Activated CD8-positive, alpha-beta memory T cell treated with anti-CD3 and anti-CD28 coated beads, Interleukin-2, amount 50 U/mL, for 1 hour (primary cell): Measurements from ENCODE around the gene DPP6.

Experiments
- DNase-seq: peaks from one replicate; pipeline ENCODE4 v3.0.0-alpha.2; 2020; ENCODE audit errors: extremely low read depth

Gene DPP6

GRCh38 chr7:154699417-154699816, 647.2 kb downstream of the DPP6 start:
- no peak for DNase-seq

- no peak for DNase-seq
Measured at GRCh38 chr7:154709840-154710520, 657.8 kb downstream of the DPP6 start.

- no peak for DNase-seq
Measured at GRCh38 chr7:154720016-154720415, 667.8 kb downstream of the DPP6 start.

- DNase-seq: no peak
Measured at GRCh38 chr7:154721086-154721485, 668.9 kb downstream of the DPP6 start.

GRCh38 chr7:154726368-154726767, 674.2 kb downstream of the DPP6 start:
- no peak for DNase-seq

GRCh38 chr7:154729056-154729455, 676.9 kb downstream of the DPP6 start:
- no peak for DNase-seq

GRCh38 chr7:154735766-154736165, 683.6 kb downstream of the DPP6 start:
- DNase-seq: no peak

- DNase-seq: no peak
Measured at GRCh38 chr7:154736389-154736788, 684.2 kb downstream of the DPP6 start.

GRCh38 chr7:154738216-154738615, 686.0 kb downstream of the DPP6 start:
- DNase-seq: no peak

- DNase-seq: no peak
Measured at GRCh38 chr7:154741131-154741530, 688.9 kb downstream of the DPP6 start.

GRCh38 chr7:154743206-154743605, 691.0 kb downstream of the DPP6 start:
- DNase-seq: no peak

GRCh38 chr7:154744256-154744860, 692.2 kb downstream of the DPP6 start:
- DNase-seq: no peak

- no peak for DNase-seq
Measured at GRCh38 chr7:154744861-154745258, 692.7 kb downstream of the DPP6 start.

GRCh38 chr7:154746571-154747360, 694.6 kb downstream of the DPP6 start:
- DNase-seq: no peak

- no peak for DNase-seq
Measured at GRCh38 chr7:154748089-154748786, 696.0 kb downstream of the DPP6 start.

GRCh38 chr7:154750353-154750801, 698.2 kb downstream of the DPP6 start:
- DNase-seq: no peak

- no peak for DNase-seq
Measured at GRCh38 chr7:154753226-154753625, 701.0 kb downstream of the DPP6 start.

GRCh38 chr7:154757756-154758155, 705.6 kb downstream of the DPP6 start:
- no peak for DNase-seq

- no peak for DNase-seq
Measured at GRCh38 chr7:154759989-154760388, 707.8 kb downstream of the DPP6 start.

GRCh38 chr7:154765118-154765517, 712.9 kb downstream of the DPP6 start:
- DNase-seq: no peak

- no peak for DNase-seq
Measured at GRCh38 chr7:154767142-154767541, 714.9 kb downstream of the DPP6 start.

- DNase-seq: no peak
Measured at GRCh38 chr7:154767821-154768415, 715.7 kb downstream of the DPP6 start.
